Spleen (tissue), 11 donors: Measurements from ENCODE around the gene SHC2. TPM values are rescaled to one million over a fixed set of nuclear protein-coding genes. Genes with fewer than 3 reads are reported as not detected.
A peak's percentile ranks its signal among the peaks of the same experiment; 100 is the strongest.

Experiments
- DNase-seq: peaks from one replicate; pipeline ENCODE4 v3.0.0-alpha.2; 2020
- H3K27ac ChIP-seq, 8 donors: fragments of 200-600 bp; sonication (generic) in 7 of 8; 1 replicate in 4 of 8; 2 replicates in 4 of 8; pipeline versions ENCODE4 v1.5.0 to v1.8.0; 2016 to 2021; ENCODE audit warnings: inconsistent platforms in 4 of 8, mild to moderate bottlenecking in 4 of 8, moderate library complexity in 1 of 8
- H3K27me3 ChIP-seq, 7 donors: fragments of 200-600 bp; sonication (generic) in 6 of 7; replicated peaks in 1 of 7; 1 replicate in 4 of 7; 2 replicates in 3 of 7; pipeline versions ENCODE4 v1.5.0 to v1.8.0; 2016 to 2021; ENCODE audit warnings: inconsistent platforms in 3 of 7, mild to moderate bottlenecking in 1 of 7
- H3K36me3 ChIP-seq, 6 donors: fragments of 200-600 bp; sonication (generic) in 5 of 6; 1 replicate in 4 of 6; 2 replicates in 2 of 6; pipeline versions ENCODE4 v1.5.0 to v1.8.0; 2016 to 2021; ENCODE audit warnings: inconsistent platforms in 2 of 6
- H3K4me1 ChIP-seq, 6 donors: fragments of 200-600 bp; sonication (generic) in 5 of 6; 1 replicate in 3 of 6; 2 replicates in 3 of 6; pipeline versions ENCODE4 v1.5.0 to v1.8.0; 2016 to 2021; ENCODE audit warnings: inconsistent platforms in 3 of 6
- H3K4me3 ChIP-seq, 8 donors: fragments of 200-600 bp; sonication (generic) in 7 of 8; 1 replicate in 4 of 8; 2 replicates in 4 of 8; pipeline versions ENCODE4 v1.5.0 to v1.8.0; 2016 to 2021; ENCODE audit warnings: inconsistent platforms in 4 of 8, mild to moderate bottlenecking in 4 of 8, moderate library complexity in 2 of 8
- H3K9me3 ChIP-seq, 8 donors: fragments of 200-600 bp; sonication (generic) in 7 of 8; 1 replicate in 4 of 8; 2 replicates in 4 of 8; pipeline versions ENCODE4 v1.5.0 to v1.8.0; 2016 to 2021; ENCODE audit warnings: inconsistent platforms in 4 of 8
- POLR2A ChIP-seq, 3 donors: fragments of 450-650 bp; IDR thresholded peaks; one replicate each; pipeline ENCODE4 v1.5.1; 2017; ENCODE audit warnings: antibody characterized with exemption in 3 of 3, mild to moderate bottlenecking in 1 of 3
- POLR2AphosphoS5 ChIP-seq, 3 donors: sonication (generic); formaldehyde crosslinking; IDR thresholded peaks; one replicate each; pipeline ENCODE4 v1.5.1; 2017; ENCODE audit warnings: antibody characterized with exemption in 3 of 3
- WGBS, 5 donors: extraction: QIAGEN DNeasy Blood & Tissue Kit in 3 of 5; methylation state at CpG; one replicate each; pipeline versions ENCODE4 v1.1.5 to v1.1.7; 2013 to 2018; 5-methylcytosine and 5-hydroxymethylcytosine counted together
- intact Hi-C: fragments of 100-400 bp; cut with DNase I; formaldehyde crosslinking; loops from one replicate; pipeline ENCODE4 v1.15.0; 2023; ENCODE audit warnings: low total_unique reads
- polyA plus RNA-seq, 3 donors: library from polyadenylated mRNA; stranded (reverse); fragments of 200-250 nt; gene quantifications; one replicate each; pipeline ENCODE4 v1.2.1, GENCODE V29; 2013
- total RNA-seq, 7 donors: library from RNA; depleted of rRNA in 3 of 7; stranded (reverse); fragments of >200 nt in 3 of 7; fragmentation: NEBNext Ultra II Directional in 4 of 7; extraction: Animal tissue kit (Norgen Biotek cat#: 25700) in 4 of 7; gene quantifications; one replicate each; pipeline versions ENCODE4 v1.1.0 to v1.2.1, GENCODE V29; 2016 to 2021
- TF ChIP-seq, protein P1 (sequence below), 11 experiments: fragments of 200-600 bp in 7 of 11; fragments of 450-650 bp in 4 of 11; sonication (generic) in 4 of 11; IDR thresholded peaks in 8 of 11; conservative IDR thresholded peaks in 3 of 11; 1 replicate in 7 of 11; 2 replicates in 4 of 11; pipeline versions ENCODE4 v1.4.0 to v1.8.0; 2016 to 2021; ENCODE audit warnings: antibody characterized with exemption in 11 of 11, inconsistent platforms in 4 of 11, mild to moderate bottlenecking in 1 of 11
- donor health status: healthy with polysubstance abuse.
- donor health status: DM: no; HTN: no; CAD: no; lungs with moderate emphysema.
- donor health status: DM: no; HTN: no; CAD: no.
- donor health status: Bipolar disorder and iron deficiency.
- donor health status: healthy.
- donor health status: DM: no; HTN: no; CAD: no.
- donor health status: DM: yes; HTN: yes; CAD: no.

The SHC2 gene
- total and polyA plus RNA-seq, 10 donors: 19.6 to 123 (median 45.2) TPM

DNA sequence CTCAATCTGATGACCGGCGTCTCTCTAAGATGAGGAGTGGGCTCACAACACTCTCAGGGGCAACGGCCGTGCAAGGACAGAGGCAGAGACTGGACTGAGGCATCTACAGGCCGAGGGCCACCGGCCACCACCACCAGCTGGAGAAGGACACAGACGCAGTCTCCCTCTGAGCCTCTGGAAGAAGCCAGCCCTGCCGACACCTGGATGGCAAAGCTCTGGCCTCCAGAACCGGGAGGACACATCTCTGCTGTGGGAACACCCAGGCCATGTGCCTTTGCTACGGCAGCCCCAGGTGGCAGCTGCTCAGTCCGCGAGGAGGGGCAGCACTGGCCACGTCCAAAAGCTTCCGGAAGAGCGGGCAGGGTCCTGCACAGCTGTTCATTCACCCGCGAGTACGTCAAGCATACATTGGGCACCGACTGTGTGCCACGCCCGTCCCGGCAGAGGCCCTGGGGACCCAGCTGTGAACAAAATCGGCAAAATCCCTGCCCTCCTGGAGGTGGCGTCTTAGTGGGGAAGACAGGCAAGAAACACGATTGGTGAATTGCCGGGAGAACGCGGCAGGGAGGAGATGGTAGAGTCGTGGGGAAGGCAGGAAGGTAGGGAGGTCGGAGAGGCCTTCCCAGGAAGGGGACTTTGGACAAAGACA, 69.0 kb downstream of the SHC2 start:
- peaks cover 0 to 23% (median 4%) of the 10 kb centered on the region in 7 donors for H3K27me3 ChIP-seq
- no peak overlapping the region for H3K4me3 ChIP-seq
- intact Hi-C loops: no loop called here
- H3K9me3 ChIP-seq: peaks cover 0 to 19% (median 0%) of the 10 kb centered on the region in 8 donors
- DNase-seq: peak; percentile 33
- 85 to 90% (median 88%) methylated on average over 24 to 30 of the region's 30 CpGs for WGBS, 5 donors
- no peaks in the 10 kb centered on the region for H3K36me3 ChIP-seq
- TF ChIP-seq POLR2A (IDR thresholded peaks at IDR 0.05) (no peak), POLR2AphosphoS5 (IDR thresholded peaks at IDR 0.05) (no peak)
- TF ChIP-seq, protein P1, sequence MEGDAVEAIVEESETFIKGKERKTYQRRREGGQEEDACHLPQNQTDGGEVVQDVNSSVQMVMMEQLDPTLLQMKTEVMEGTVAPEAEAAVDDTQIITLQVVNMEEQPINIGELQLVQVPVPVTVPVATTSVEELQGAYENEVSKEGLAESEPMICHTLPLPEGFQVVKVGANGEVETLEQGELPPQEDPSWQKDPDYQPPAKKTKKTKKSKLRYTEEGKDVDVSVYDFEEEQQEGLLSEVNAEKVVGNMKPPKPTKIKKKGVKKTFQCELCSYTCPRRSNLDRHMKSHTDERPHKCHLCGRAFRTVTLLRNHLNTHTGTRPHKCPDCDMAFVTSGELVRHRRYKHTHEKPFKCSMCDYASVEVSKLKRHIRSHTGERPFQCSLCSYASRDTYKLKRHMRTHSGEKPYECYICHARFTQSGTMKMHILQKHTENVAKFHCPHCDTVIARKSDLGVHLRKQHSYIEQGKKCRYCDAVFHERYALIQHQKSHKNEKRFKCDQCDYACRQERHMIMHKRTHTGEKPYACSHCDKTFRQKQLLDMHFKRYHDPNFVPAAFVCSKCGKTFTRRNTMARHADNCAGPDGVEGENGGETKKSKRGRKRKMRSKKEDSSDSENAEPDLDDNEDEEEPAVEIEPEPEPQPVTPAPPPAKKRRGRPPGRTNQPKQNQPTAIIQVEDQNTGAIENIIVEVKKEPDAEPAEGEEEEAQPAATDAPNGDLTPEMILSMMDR (IDR thresholded peaks at IDR 0.05 in 8 of 11, conservative IDR thresholded peaks at IDR 0.05 in 3 of 11): no peak
- H3K27ac ChIP-seq: no peak overlapping the region
- H3K4me1 ChIP-seq: no peaks in the 10 kb centered on the region

DNA sequence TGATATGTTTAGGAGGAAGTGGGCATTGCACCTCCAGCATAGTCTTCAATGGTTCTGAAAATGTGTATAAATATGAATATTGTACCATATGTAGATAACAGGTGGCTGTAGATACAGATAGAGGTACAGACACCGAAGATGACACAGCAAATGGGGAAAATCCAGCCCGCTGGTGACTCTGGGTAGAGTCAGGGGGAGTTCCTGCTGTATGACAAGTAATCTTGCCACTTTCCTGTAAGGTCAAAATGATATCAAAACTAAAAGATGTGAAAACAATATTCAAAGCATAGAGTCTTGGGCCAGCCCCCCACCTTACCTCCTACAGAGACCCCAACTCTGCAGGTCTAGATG, 69.7 kb downstream of the SHC2 start:
- Histone ChIP-seq H3K4me1 (no peaks in the 10 kb centered on the region), H3K36me3 (no peaks in the 10 kb centered on the region), H3K9me3 (peaks cover 0 to 19% (median 0%) of the 10 kb centered on the region in 8 donors), H3K4me3 (no peak overlapping the region), H3K27ac (no peak overlapping the region), H3K27me3 (peaks cover 0 to 25% (median 4%) of the 10 kb centered on the region in 7 donors)
- TF ChIP-seq POLR2A (IDR thresholded peaks at IDR 0.05): no peak
- TF ChIP-seq POLR2AphosphoS5 (IDR thresholded peaks at IDR 0.05): no peak
- TF ChIP-seq, protein P1 (IDR thresholded peaks at IDR 0.05 in 8 of 11, conservative IDR thresholded peaks at IDR 0.05 in 3 of 11): no peak
- intact Hi-C loops: no loop called here
- 64 to 85% (median 78%) methylated on average over 2 of the region's 2 CpGs for WGBS, 5 donors
- DNase-seq: no peak

DNA sequence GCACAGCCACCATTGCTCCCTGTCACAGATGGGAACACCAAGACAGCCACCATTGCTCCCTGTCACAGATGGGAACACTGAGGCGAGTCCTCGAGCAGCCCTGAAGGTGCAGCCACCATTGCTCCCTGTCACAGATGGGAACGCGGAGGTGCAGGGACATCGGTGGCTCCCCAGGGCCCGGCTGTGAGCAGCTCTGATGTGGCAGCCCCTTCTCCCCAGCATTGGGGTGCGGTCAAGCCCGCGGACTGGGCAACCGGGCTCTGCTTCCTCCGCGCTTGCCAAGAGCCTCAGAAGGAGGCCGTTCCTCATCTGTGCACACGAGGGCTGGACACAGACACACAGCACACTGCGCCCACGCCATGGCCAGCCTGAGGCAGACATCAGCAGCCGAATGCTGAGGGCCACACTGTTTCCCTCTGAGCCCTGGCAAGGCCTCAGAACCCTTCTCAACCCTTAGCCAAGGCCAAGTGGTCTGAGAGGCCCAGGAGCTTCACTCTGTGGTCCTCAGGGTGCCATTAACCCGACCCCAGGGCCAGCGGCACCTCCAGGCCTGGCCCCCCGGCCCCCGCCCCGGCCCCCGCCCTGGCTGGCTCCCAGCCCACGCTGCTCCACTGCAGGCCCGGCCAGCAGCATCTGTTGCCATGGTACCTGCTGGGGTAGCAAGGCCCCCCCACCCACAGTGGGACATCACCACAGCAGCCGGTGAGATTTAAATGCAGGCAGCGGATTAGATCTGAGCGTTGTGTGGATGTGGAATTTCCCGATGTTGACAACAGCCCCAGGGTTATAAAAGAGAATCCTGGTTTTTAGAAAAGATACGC, 70.2 kb downstream of the SHC2 start:
- TF ChIP-seq POLR2AphosphoS5 (IDR thresholded peaks at IDR 0.05): no peak
- TF ChIP-seq, protein P1 (IDR thresholded peaks at IDR 0.05 in 8 of 11, conservative IDR thresholded peaks at IDR 0.05 in 3 of 11): no peak
- no peak for TF ChIP-seq POLR2A (IDR thresholded peaks at IDR 0.05)
- 79 to 91% (median 83%) methylated on average over 22 to 30 of the region's 30 CpGs for WGBS, 5 donors
- Histone ChIP-seq H3K4me3 (no peak overlapping the region), H3K27ac (no peak overlapping the region), H3K9me3 (peaks cover 0 to 16% (median 0%) of the 10 kb centered on the region in 8 donors), H3K36me3 (no peaks in the 10 kb centered on the region), H3K27me3 (peaks cover 0 to 31% (median 4%) of the 10 kb centered on the region in 7 donors), H3K4me1 (no peaks in the 10 kb centered on the region)
- DNase-seq: peak; percentile 37
- intact Hi-C loops: no loop called here

DNA sequence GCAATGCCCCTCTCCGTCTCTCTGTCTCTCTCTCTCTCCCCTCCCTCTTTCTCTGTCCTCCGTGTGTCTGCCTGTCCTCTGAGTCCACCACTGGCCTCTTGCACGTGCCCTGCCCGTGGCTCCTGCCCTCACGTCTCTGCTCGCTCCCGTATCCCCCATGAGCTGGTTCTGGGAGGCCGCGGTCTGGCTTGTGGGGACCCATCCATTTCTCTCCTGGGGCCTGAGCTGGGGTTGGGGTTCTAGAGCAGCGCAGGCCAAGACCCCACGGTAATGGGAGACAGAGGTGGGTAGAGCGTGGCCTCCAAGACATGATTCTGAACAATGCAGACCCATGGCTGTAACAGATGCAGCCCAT, 70.9 kb downstream of the SHC2 start:
- Histone ChIP-seq H3K27me3 (peaks cover 0 to 36% (median 4%) of the 10 kb centered on the region in 7 donors), H3K4me1 (no peaks in the 10 kb centered on the region), H3K36me3 (no peaks in the 10 kb centered on the region), H3K4me3 (no peak overlapping the region), H3K27ac (no peak overlapping the region), H3K9me3 (peaks cover 0 to 13% (median 0%) of the 10 kb centered on the region in 8 donors)
- DNase-seq: peak; percentile 18
- 73 to 84% (median 78%) methylated on average over 12 of the region's 12 CpGs for WGBS, 5 donors
- TF ChIP-seq, protein P1 (IDR thresholded peaks at IDR 0.05 in 8 of 11, conservative IDR thresholded peaks at IDR 0.05 in 3 of 11): no peak
- no peak for TF ChIP-seq POLR2AphosphoS5 (IDR thresholded peaks at IDR 0.05)
- intact Hi-C loops: no loop called here
